Small intestine (tissue), 7 donors: ENCODE results near the gene NBPF11. TPM values are rescaled to one million over a fixed set of nuclear protein-coding genes. Genes with fewer than 3 reads are reported as not detected.
"Not testable (repeated sequence)": the region's sequence is repeated elsewhere in the genome, so short reads cannot be mapped to it uniquely, and the experiment has no call there.

Source experiments
- DNase-seq, 2 donors: peaks; one replicate each; pipeline versions ENCODE4 v3.0.0 to v3.0.0-alpha.2; 2013
- FAIRE-seq: peaks from 2 replicates; lab custom pipeline; 2012; peaks lifted over from hg19 to GRCh38; lab: Jason Lieb, UNC
- H3K27ac ChIP-seq, 3 donors: one replicate each; pipeline ENCODE4 v1.5.1; 2013; ENCODE audit warnings: low read length in 2 of 3, mild to moderate bottlenecking in 2 of 3, control low read depth in 1 of 3, inconsistent platforms in 1 of 3, low read depth in 1 of 3, moderate library complexity in 1 of 3
- H3K27me3 ChIP-seq, 3 donors: one replicate each; pipeline ENCODE4 v1.6.1; 2013; ENCODE audit warnings: low read length in 3 of 3, inconsistent platforms in 1 of 3; ENCODE audit not compliant: control insufficient read depth in 3 of 3, insufficient read depth in 3 of 3
- H3K36me3 ChIP-seq, 3 donors: one replicate each; pipeline ENCODE4 v1.6.1; 2013; ENCODE audit warnings: low read length in 3 of 3, inconsistent platforms in 1 of 3, low read depth in 1 of 3, mild to moderate bottlenecking in 1 of 3, moderate library complexity in 1 of 3; ENCODE audit not compliant: control insufficient read depth in 3 of 3, insufficient read depth in 2 of 3
- H3K4me1 ChIP-seq, 3 donors: one replicate each; pipeline ENCODE4 v1.6.1; 2013; ENCODE audit warnings: low read length in 2 of 3, inconsistent platforms in 1 of 3, low read depth in 1 of 3, mild to moderate bottlenecking in 1 of 3, moderate library complexity in 1 of 3; ENCODE audit not compliant: control insufficient read depth in 3 of 3, insufficient read depth in 2 of 3
- H3K4me3 ChIP-seq, 3 donors: one replicate each; pipeline ENCODE4 v1.5.1; 2013; ENCODE audit warnings: low read length in 3 of 3, control low read depth in 1 of 3, inconsistent platforms in 1 of 3, low read depth in 1 of 3, mild to moderate bottlenecking in 1 of 3, moderate library complexity in 1 of 3
- H3K9me3 ChIP-seq, 2 donors: one replicate each; pipeline ENCODE4 v1.6.1; 2013; ENCODE audit warnings: low read depth in 1 of 2, low read length in 1 of 2; ENCODE audit not compliant: control insufficient read depth in 2 of 2, insufficient read depth in 1 of 2
- WGBS, 3 donors: extraction: QIAGEN DNeasy Blood & Tissue Kit; methylation state at CpG; one replicate each; pipeline ENCODE4 v1.1.7; 2013; 5-methylcytosine and 5-hydroxymethylcytosine counted together
- polyA plus RNA-seq, 4 donors: library from polyadenylated mRNA; stranded (reverse) in 3 of 4; unstranded in 1 of 4; fragments of 200-250 nt in 3 of 4; fragments of 120-200 nt in 1 of 4; gene quantifications; one replicate each; pipeline versions ENCODE4 v1.2.1 to v1.2.3, GENCODE V29; 2013
- donor health status: healthy with polysubstance abuse.
- donor health status: control.
- donor health status: control.
- donor health status: Bipolar disorder and iron deficiency.
- donor health status: healthy.

NBPF11 gene
- polyA plus RNA-seq, 4 donors: 4.3 to 19.0 (median 5.2) TPM

GRCh38 chr1:148166558-148167492, 14.7 kb upstream of the NBPF11 start:
- Histone ChIP-seq H3K27me3 (peaks cover 0 to 7% (median 0%) of the 10 kb centered on the region in 3 donors), H3K27ac (no peak overlapping the region), H3K36me3 (no peaks in the 10 kb centered on the region), H3K9me3 (no peaks in the 10 kb centered on the region), H3K4me1 (peaks cover 0 to 4% (median 0%) of the 10 kb centered on the region in 3 donors), H3K4me3 (no peak overlapping the region)
- DNase-seq (peak; percentile 65 to 74), FAIRE-seq (no peak)
- 45 to 60% (median 49%) methylated on average over 4 of the region's 4 CpGs for WGBS, 3 donors

GRCh38 chr1:148162363-148162762, 10.3 kb upstream of the NBPF11 start:
- no peaks in the 10 kb centered on the region for H3K9me3 ChIP-seq
- FAIRE-seq (no peak), DNase-seq (no peak)
- H3K27ac ChIP-seq: no peak overlapping the region
- peaks cover 0 to 16% (median 0%) of the 10 kb centered on the region in 3 donors for H3K4me1 ChIP-seq
- no peaks in the 10 kb centered on the region for H3K36me3 ChIP-seq
- peaks cover 0 to 42% (median 3%) of the 10 kb centered on the region in 3 donors for H3K27me3 ChIP-seq
- H3K4me3 ChIP-seq: no peak overlapping the region
- 89 to 93% (median 89%) methylated on average over 25 of the region's 25 CpGs for WGBS, 3 donors

- Histone ChIP-seq H3K27ac (no peak overlapping the region), H3K4me1 (peaks cover 0 to 14% (median 0%) of the 10 kb centered on the region in 3 donors), H3K9me3 (no peaks in the 10 kb centered on the region), H3K4me3 (no peak overlapping the region), H3K36me3 (no peaks in the 10 kb centered on the region), H3K27me3 (peaks cover 0 to 42% (median 3%) of the 10 kb centered on the region in 3 donors)
- WGBS, 3 donors: 56 to 71% (median 67%) methylated on average over 35 to 42 of the region's 42 CpGs
- FAIRE-seq (no peak), DNase-seq (peak; percentile 16 to 33)
These were observed 9.2 kb upstream of the NBPF11 start for GRCh38 chr1:148161053-148161901.

GRCh38 chr1:148160343-148161052, 8.4 kb upstream of the NBPF11 start:
- H3K4me3 ChIP-seq: peak overlapping the region in 1 of 3 donors; percentile 6
- no peak for DNase-seq

GRCh38 chr1:148160048-148160342, 7.9 kb upstream of the NBPF11 start:
- no peak overlapping the region for H3K27ac ChIP-seq
- FAIRE-seq (no peak), DNase-seq (no peak)
- H3K27me3 ChIP-seq: peaks cover 0 to 42% (median 3%) of the 10 kb centered on the region in 3 donors
- H3K9me3 ChIP-seq: no peaks in the 10 kb centered on the region
- 67 to 75% (median 71%) methylated on average over 15 of the region's 15 CpGs for WGBS, 3 donors
- peak overlapping the region in 1 of 3 donors; percentile 6 for H3K4me3 ChIP-seq
- no peaks in the 10 kb centered on the region for H3K36me3 ChIP-seq
- peaks cover 0 to 13% (median 0%) of the 10 kb centered on the region in 3 donors for H3K4me1 ChIP-seq

More at GRCh38 chr1:148160343-148161052, 8.4 kb upstream of the NBPF11 start:
- no peak overlapping the region for H3K27ac ChIP-seq
- FAIRE-seq: no peak
- 65 to 81% (median 74%) methylated on average over 43 of the region's 43 CpGs for WGBS, 3 donors
- H3K36me3 ChIP-seq: no peaks in the 10 kb centered on the region
- H3K9me3 ChIP-seq: no peaks in the 10 kb centered on the region
- H3K4me1 ChIP-seq: peaks cover 0 to 13% (median 0%) of the 10 kb centered on the region in 3 donors
- peaks cover 0 to 42% (median 3%) of the 10 kb centered on the region in 3 donors for H3K27me3 ChIP-seq

GRCh38 chr1:148158341-148159003, 6.4 kb upstream of the NBPF11 start:
- peaks cover 0 to 13% (median 0%) of the 10 kb centered on the region in 3 donors for H3K4me1 ChIP-seq
- H3K27me3 ChIP-seq: peaks cover 0 to 42% (median 3%) of the 10 kb centered on the region in 3 donors
- 40 to 58% (median 56%) methylated on average over 11 of the region's 11 CpGs for WGBS, 3 donors
- H3K4me3 ChIP-seq: no peak overlapping the region
- no peak for DNase-seq
- FAIRE-seq: no peak
- no peak overlapping the region for H3K27ac ChIP-seq
- H3K36me3 ChIP-seq: no peaks in the 10 kb centered on the region
- no peaks in the 10 kb centered on the region for H3K9me3 ChIP-seq

GRCh38 chr1:148157803-148158202, 5.7 kb upstream of the NBPF11 start:
- H3K36me3 ChIP-seq, H3K9me3 ChIP-seq, DNase-seq, H3K4me3 ChIP-seq, FAIRE-seq, H3K27ac ChIP-seq: not testable (repeated sequence)
- Histone ChIP-seq H3K4me1 (peaks cover 0 to 13% (median 0%) of the 10 kb centered on the region in 3 donors), H3K27me3 (peaks cover 0 to 42% (median 3%) of the 10 kb centered on the region in 3 donors)
- WGBS, 3 donors: 43 to 67% (median 43%) methylated on average over 8 to 10 of the region's 23 CpGs
